GM12878 (cell line): ENCODE results near the gene B4GALT3. TPM values are rescaled to one million over a fixed set of nuclear protein-coding genes. Genes with fewer than 3 reads are reported as not detected.

Experiments used
- BACH1 ChIP-seq: fragments of 450-650 bp; IDR thresholded peaks from 2 replicates; pipeline ENCODE4 v1.6.1; 2017; ENCODE audit warnings: mild to moderate bottlenecking, borderline replicate concordance
- BCL11A ChIP-seq: IDR thresholded peaks from 2 replicates; pipeline ENCODE4 v1.6.1; 2011; ENCODE audit warnings: low read depth, low read length
- BHLHE40 ChIP-seq, 2 experiments: fragments of 450-650 bp in 1 of 2; IDR thresholded peaks; 2 replicates each; pipeline ENCODE4 v1.6.1; 2011 to 2017; ENCODE audit warnings: low read depth in 2 of 2, borderline replicate concordance in 1 of 2, improper control_type of control experiment in 1 of 2, low read length in 1 of 2, mild to moderate bottlenecking in 1 of 2
- CEBPB ChIP-seq, 2 experiments: fragments of 150-350 bp in 1 of 2; IDR thresholded peaks; 2 replicates each; pipeline ENCODE4 v1.6.1; 2012 to 2014; ENCODE audit warnings: low read depth in 2 of 2, low read length in 2 of 2, borderline replicate concordance in 1 of 2, inconsistent platforms in 1 of 2
- CHD1 ChIP-seq: IDR thresholded peaks from 2 replicates; pipeline ENCODE4 v1.6.1; 2012; ENCODE audit warnings: low read depth, low read length, improper control_type of control experiment
- FOXM1 ChIP-seq: IDR thresholded peaks from 2 replicates; pipeline ENCODE4 v1.6.1; 2012; ENCODE audit warnings: low read depth, mild to moderate bottlenecking, inconsistent platforms, low read length, moderate library complexity
- IKZF1 ChIP-seq: fragments of 450-650 bp; conservative IDR thresholded peaks from 2 replicates; pipeline ENCODE4 v1.6.1; 2017; ENCODE audit warnings: antibody characterized with exemption, mild to moderate bottlenecking
- JUND ChIP-seq: IDR thresholded peaks from 2 replicates; pipeline ENCODE4 v1.6.1; 2012; ENCODE audit warnings: low read depth, mild to moderate bottlenecking, low read length, improper control_type of control experiment, moderate library complexity
- KAT2A ChIP-seq: conservative IDR thresholded peaks from 2 replicates; pipeline ENCODE4 v1.6.1; 2011; ENCODE audit warnings: low read depth, low read length; ENCODE audit not compliant: control insufficient read depth
- NFYA ChIP-seq: IDR thresholded peaks from 2 replicates; pipeline ENCODE4 v1.6.1; 2011; ENCODE audit warnings: low read depth, mild to moderate bottlenecking, low read length, improper control_type of control experiment, borderline replicate concordance
- POLR2A ChIP-seq: IDR thresholded peaks from 2 replicates; pipeline ENCODE4 v1.6.1; 2011; ENCODE audit warnings: low read depth, mild to moderate bottlenecking, low read length
- POU2F2 ChIP-seq: IDR thresholded peaks from 3 replicates; pipeline ENCODE4 v1.6.1; 2011; ENCODE audit warnings: low read depth, mild to moderate bottlenecking, low read length, borderline replicate concordance
- RUNX3 ChIP-seq: IDR thresholded peaks from 2 replicates; pipeline ENCODE4 v1.6.1; 2012; ENCODE audit warnings: low read length, inconsistent platforms
- SMAD5 ChIP-seq: IDR thresholded peaks from 2 replicates; pipeline ENCODE4 v1.6.1; 2016; ENCODE audit warnings: antibody characterized with exemption, low read depth
- SREBF2 ChIP-seq: IDR thresholded peaks from 2 replicates; pipeline ENCODE4 v1.6.1; 2012; ENCODE audit warnings: mild to moderate bottlenecking, low read length
- SUPT20H ChIP-seq: IDR thresholded peaks from 2 replicates; pipeline ENCODE4 v1.6.1; 2011; ENCODE audit warnings: low read depth, mild to moderate bottlenecking, low read length, moderate library complexity, borderline replicate concordance; ENCODE audit not compliant: control insufficient read depth
- ZNF207 ChIP-seq: fragments of 450-650 bp; IDR thresholded peaks from 2 replicates; pipeline ENCODE4 v1.6.1; 2014; ENCODE audit warnings: antibody characterized with exemption, mild to moderate bottlenecking, borderline replicate concordance
- ZNF24 ChIP-seq: fragments of 450-650 bp; IDR thresholded peaks from 2 replicates; pipeline ENCODE4 v1.6.1; 2017; ENCODE audit warnings: antibody characterized with exemption, mild to moderate bottlenecking
- ZNF384 ChIP-seq: IDR thresholded peaks from 2 replicates; pipeline ENCODE4 v1.6.1; 2012; ENCODE audit warnings: low read depth, mild to moderate bottlenecking, low read length, improper control_type of control experiment, borderline replicate concordance
- ZNF622 ChIP-seq: fragments of 450-650 bp; IDR thresholded peaks from 2 replicates; pipeline ENCODE4 v1.6.1; 2017; ENCODE audit warnings: mild to moderate bottlenecking, inconsistent platforms
- polyA plus RNA-seq, 11 experiments: library from polyadenylated mRNA; depleted of rRNA in 4 of 11; unstranded in 6 of 11; stranded (reverse) in 5 of 11; fragments of >200 nt; fragmentation: Nextera tagmentation in 4 of 11; fragmentation: Illumina TruSeq in 1 of 11; extraction: Ambion mirVana in 4 of 11; extraction: Trizol in 1 of 11; gene quantifications; 1 replicate in 1 of 11; 2 replicates in 10 of 11; pipeline versions ENCODE4 v1.2.1 to v1.2.3, GENCODE V29; 2011 to 2016; ENCODE audit warnings: inconsistent platforms in 2 of 11, missing spikeins in 2 of 11, low read depth in 1 of 11
- total RNA-seq, 4 experiments: library from RNA; depleted of rRNA in 3 of 4; stranded (reverse); fragments of >200 nt in 3 of 4; fragmentation: Illumina TruSeq in 1 of 4; extraction: Trizol in 1 of 4; gene quantifications; 2 replicates each; pipeline versions ENCODE4 v1.2.1 to v1.2.3, GENCODE V29; 2013 to 2021
- TF ChIP-seq, protein P1 (sequence below): IDR thresholded peaks from 2 replicates; pipeline ENCODE4 v1.6.1; 2012; ENCODE audit warnings: low read depth, low read length, improper control_type of control experiment
- TF ChIP-seq, protein P2 (sequence below): fragments of 450-650 bp; formaldehyde crosslinking; IDR thresholded peaks from 2 replicates; pipeline ENCODE4 v1.4.0; 2020; ENCODE audit warnings: mild to moderate bottlenecking, moderate library complexity
- TF ChIP-seq, protein P3 (sequence below): fragments of 450-650 bp; IDR thresholded peaks from 2 replicates; pipeline ENCODE4 v1.6.1; 2016; ENCODE audit warnings: mild to moderate bottlenecking
- TF ChIP-seq, protein P4 (sequence below): fragments of 450-650 bp; IDR thresholded peaks from 2 replicates; pipeline ENCODE4 v1.6.1; 2016; ENCODE audit warnings: mild to moderate bottlenecking

Gene B4GALT3
- total and polyA plus RNA-seq, 10 of the 15 experiments (the other 5 are each of a cell fraction or from before 2014, with no cell fraction given): 27.1 to 58.9 (median 42.6) TPM

DNA sequence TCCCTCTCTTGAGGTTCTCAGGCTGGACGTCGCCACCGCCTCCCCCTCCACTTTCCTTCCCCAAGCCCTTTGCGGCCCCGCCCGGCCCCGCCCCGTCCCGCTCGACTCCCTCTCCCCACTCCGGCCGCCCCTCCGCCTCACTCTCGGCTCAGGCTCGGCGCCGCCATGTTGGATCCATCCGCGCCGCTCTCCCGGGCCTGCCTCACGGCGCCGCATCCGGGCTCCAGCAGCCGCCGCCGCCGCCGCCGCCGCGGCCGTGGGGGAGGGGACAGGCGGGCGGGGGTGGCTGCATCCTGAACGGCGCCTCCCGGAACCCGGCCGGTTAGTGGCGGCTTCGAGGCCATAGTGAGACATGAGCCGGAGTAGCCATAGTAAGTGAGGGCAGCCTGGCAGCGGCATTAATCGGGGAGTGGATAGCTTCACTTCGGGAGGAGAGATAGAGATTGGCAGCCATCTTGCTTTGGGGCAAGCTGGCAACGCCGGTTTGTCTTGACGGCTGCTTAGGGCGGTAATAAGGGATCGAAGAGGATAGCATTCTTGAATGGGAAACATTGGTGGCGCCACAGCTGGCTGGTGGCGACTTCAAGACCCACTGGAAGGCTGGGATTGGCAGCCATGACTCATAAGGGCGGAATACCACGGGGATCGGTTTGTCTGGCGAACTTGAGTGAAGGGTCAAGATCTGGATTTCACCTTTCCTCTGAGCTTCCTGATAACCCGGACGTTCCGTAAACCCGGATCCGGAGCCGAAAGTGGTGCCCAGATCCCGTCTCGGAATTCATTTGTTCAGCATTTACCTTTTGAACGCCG lies 44.7 kb downstream of the B4GALT3 start, which contains the start of gene DEDD (continued):
- TF ChIP-seq SMAD5 (no peak; the same call in 1 of the 2 replicates), RUNX3 (0 out of 2 replicates have a peak, but pooled peaks have one; percentile 25), SREBF2 (no peak), IKZF1 (peak; percentile 99), ZNF24 (peak; percentile 50; the same call in 1 of the 2 replicates), ZNF622 (no peak), BHLHE40 (IDR thresholded peaks at IDR 0.05; ENCODE audit: borderline replicate concordance in 1 of 2, low read depth in 2 of 2, low read length in 1 of 2) (peak; percentile 5 to 74; a peak in 1 of 4 replicates), POU2F2 (peak; percentile 44; the same call in 1 of the 3 replicates), CEBPB (IDR thresholded peaks at IDR 0.05; ENCODE audit: borderline replicate concordance in 1 of 2, low read depth in 2 of 2, low read length in 2 of 2) (no peak), CHD1 (no peak), BCL11A (no peak), BACH1 (peak; percentile 72; the same call in 1 of the 2 replicates), SUPT20H (no peak), JUND (no peak), NFYA (no peak), FOXM1 (no peak), ZNF384 (no peak), KAT2A (no peak), POLR2A (peak; percentile 85), ZNF207 (peak; percentile 88)
- TF ChIP-seq, protein P1, sequence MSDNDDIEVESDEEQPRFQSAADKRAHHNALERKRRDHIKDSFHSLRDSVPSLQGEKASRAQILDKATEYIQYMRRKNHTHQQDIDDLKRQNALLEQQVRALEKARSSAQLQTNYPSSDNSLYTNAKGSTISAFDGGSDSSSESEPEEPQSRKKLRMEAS: no peak
- TF ChIP-seq, protein P2, sequence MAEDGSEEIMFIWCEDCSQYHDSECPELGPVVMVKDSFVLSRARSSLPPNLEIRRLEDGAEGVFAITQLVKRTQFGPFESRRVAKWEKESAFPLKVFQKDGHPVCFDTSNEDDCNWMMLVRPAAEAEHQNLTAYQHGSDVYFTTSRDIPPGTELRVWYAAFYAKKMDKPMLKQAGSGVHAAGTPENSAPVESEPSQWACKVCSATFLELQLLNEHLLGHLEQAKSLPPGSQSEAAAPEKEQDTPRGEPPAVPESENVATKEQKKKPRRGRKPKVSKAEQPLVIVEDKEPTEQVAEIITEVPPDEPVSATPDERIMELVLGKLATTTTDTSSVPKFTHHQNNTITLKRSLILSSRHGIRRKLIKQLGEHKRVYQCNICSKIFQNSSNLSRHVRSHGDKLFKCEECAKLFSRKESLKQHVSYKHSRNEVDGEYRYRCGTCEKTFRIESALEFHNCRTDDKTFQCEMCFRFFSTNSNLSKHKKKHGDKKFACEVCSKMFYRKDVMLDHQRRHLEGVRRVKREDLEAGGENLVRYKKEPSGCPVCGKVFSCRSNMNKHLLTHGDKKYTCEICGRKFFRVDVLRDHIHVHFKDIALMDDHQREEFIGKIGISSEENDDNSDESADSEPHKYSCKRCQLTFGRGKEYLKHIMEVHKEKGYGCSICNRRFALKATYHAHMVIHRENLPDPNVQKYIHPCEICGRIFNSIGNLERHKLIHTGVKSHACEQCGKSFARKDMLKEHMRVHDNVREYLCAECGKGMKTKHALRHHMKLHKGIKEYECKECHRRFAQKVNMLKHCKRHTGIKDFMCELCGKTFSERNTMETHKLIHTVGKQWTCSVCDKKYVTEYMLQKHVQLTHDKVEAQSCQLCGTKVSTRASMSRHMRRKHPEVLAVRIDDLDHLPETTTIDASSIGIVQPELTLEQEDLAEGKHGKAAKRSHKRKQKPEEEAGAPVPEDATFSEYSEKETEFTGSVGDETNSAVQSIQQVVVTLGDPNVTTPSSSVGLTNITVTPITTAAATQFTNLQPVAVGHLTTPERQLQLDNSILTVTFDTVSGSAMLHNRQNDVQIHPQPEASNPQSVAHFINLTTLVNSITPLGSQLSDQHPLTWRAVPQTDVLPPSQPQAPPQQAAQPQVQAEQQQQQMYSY (CRISPR knock-in tag): no peak
- TF ChIP-seq, protein P3, sequence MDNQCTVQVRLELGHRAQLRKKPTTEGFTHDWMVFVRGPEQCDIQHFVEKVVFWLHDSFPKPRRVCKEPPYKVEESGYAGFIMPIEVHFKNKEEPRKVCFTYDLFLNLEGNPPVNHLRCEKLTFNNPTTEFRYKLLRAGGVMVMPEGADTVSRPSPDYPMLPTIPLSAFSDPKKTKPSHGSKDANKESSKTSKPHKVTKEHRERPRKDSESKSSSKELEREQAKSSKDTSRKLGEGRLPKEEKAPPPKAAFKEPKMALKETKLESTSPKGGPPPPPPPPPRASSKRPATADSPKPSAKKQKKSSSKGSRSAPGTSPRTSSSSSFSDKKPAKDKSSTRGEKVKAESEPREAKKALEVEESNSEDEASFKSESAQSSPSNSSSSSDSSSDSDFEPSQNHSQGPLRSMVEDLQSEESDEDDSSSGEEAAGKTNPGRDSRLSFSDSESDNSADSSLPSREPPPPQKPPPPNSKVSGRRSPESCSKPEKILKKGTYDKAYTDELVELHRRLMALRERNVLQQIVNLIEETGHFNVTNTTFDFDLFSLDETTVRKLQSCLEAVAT: peak; percentile 62
- TF ChIP-seq, protein P4, sequence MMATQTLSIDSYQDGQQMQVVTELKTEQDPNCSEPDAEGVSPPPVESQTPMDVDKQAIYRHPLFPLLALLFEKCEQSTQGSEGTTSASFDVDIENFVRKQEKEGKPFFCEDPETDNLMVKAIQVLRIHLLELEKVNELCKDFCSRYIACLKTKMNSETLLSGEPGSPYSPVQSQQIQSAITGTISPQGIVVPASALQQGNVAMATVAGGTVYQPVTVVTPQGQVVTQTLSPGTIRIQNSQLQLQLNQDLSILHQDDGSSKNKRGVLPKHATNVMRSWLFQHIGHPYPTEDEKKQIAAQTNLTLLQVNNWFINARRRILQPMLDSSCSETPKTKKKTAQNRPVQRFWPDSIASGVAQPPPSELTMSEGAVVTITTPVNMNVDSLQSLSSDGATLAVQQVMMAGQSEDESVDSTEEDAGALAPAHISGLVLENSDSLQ: peak; percentile 69
